HTERT RPE-1 (cell line): Measurements from ENCODE around the gene SNTG2.
"Not testable (repeated sequence)": the region's sequence is repeated elsewhere in the genome, so short reads cannot be mapped to it uniquely, and the experiment has no call there.

Experiments used
- in situ Hi-C: fragments of 300-500 bp; cut with MboI; formaldehyde crosslinking; loops from 4 replicates; pipeline ENCODE4 v1.14.3; 2020; ENCODE audit warnings: low sequenced_read_pairs

The SNTG2 gene

DNA sequence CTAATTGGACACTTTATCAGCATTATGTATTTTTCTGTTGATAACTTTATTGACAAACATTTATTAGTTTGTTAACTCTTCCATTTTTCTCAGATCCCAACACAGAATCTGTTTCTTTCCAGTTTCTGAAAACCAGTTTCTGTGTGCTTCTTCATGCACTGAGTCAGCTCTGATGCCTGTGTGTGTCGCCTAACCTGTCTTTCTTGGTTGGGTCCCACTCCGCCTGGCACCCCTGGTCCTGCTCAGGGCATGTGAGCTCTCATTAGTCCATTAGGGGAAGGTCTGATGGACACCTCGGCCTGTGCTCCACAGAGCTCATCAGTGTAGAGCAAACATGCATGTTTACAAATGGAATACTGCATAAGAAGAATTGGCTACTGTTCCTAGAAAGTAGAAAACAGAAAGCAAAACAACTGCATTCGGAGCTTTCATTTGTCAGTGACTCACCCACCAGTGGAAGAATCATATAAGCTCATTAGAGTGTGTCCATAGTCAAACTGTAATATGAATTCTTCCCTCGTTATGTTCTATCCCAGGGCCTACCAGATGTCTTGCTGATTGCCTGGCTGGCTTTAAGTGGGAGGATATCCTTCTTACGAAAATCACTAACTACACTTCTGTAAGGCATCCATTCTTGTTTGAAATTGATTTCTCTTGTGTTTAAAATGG is 137.7 kb downstream of the SNTG2 start:
- in situ Hi-C loops = no loop called here

GRCh38 chr2:1088940-1089339 is 138.3 kb downstream of the SNTG2 start:
- in situ Hi-C loops = no loop called here

GRCh38 chr2:1091895-1092585 is 141.4 kb downstream of the SNTG2 start:
- in situ Hi-C loops = no loop called here

GRCh38 chr2:1093668-1094067 is 143.0 kb downstream of the SNTG2 start:
- in situ Hi-C loops = not testable (repeated sequence)

DNA sequence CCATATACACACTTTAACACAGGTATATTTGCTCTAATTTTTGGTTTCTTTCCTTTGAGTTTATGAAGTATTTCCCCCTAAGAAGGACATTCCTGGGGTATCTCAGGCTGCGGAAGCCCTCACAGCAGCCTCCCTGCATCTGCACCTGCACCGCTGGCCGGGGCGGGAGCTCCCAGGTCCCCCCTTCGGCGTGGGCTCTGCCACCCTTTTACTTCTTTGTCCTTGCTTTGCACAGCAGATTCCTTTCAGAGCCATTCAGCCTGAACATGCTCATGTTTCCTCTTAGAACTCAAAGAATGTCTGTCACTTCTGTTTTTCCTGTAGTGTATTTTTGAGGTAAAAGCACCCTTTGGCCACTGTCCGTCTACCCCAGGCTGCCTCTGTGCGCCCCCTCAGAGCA is 146.5 kb downstream of the SNTG2 start:
- in situ Hi-C loops = no loop called here

DNA sequence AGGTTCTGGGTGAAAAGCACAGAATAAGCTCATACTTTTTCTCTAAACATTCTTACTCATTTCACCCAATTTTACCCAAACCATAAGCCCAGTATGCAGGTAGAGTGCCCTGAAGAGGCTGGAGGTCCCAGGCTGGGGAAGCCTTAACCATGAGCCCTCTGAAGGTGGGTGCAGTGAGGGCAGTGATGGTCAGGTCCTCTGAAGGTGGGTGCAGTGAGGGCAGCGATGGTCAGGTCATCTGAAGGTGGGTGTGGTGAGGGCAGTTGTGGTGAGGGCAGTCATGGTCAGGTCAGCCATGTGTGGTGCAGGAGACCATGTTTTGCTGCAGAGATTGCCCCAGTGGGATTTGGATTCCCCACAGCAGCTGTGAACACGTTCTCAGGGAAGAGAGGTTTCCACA is 148.8 kb downstream of the SNTG2 start:
- in situ Hi-C loops = no loop called here

GRCh38 chr2:1101011-1101782 is 150.5 kb downstream of the SNTG2 start:
- in situ Hi-C loops = no loop called here

DNA sequence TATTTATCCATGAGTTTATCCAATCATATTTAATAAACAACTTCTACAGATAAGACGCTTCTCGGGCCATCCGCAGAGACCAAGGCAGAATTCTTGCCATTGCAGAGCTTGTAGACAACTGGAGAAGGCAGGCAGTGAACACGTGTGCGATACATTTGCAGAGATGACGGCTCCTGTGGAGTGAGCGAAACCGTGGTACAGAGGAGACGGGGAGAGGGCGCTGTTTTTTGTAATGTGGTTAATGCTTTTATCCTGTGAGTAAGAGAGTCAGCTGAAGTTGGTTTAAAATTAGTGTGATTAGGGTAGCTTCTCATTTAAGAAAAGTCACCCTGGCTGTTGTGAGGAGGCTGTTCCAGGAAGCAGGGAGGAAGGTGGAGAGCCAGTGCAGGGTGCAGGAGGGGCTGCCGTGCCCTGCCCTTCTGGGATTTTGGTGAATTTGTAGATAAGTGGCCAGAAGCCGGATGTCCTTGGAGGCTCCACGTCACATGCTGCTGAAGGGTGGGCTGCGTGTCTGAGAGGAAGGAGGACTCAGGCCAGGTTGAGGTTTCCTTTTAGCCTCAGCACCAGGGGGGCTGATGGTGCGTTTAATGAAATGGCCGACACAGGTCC is 151.4 kb downstream of the SNTG2 start:
- in situ Hi-C loops = no loop called here

GRCh38 chr2:1104364-1104763 is 153.7 kb downstream of the SNTG2 start:
- in situ Hi-C loops = no loop called here

GRCh38 chr2:1106344-1106743 is 155.7 kb downstream of the SNTG2 start:
- in situ Hi-C loops = not testable (repeated sequence)

GRCh38 chr2:1115843-1116539 is 165.3 kb downstream of the SNTG2 start:
- in situ Hi-C loops = no loop called here

- in situ Hi-C loops = no loop called here
These were observed 166.9 kb downstream of the SNTG2 start for GRCh38 chr2:1117569-1117968.

GRCh38 chr2:1125217-1125616 is 174.6 kb downstream of the SNTG2 start:
- in situ Hi-C loops = no loop called here

GRCh38 chr2:1125633-1126370 is 175.2 kb downstream of the SNTG2 start:
- in situ Hi-C loops = no loop called here

GRCh38 chr2:1129982-1130381 is 179.3 kb downstream of the SNTG2 start:
- in situ Hi-C loops = no loop called here

DNA sequence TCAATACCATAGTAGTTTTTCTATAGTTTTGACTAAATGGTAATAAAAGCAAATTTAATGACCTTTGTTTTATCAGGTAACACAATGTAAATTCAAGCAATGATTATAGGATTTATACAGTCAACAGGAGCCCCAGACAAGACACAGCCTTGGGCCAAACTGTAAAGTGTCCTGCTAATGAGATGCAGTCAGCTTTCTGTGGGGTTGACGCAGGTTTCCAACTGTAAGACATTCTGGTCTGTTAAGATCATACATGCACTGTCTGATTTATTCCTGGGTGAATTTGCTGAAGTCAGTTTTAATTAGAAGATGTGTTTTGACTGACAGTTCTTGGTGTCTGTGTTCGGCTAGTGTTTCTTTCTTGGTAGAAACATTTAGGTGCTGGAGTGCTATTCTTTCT is 180.3 kb downstream of the SNTG2 start:
- in situ Hi-C loops = no loop called here

DNA sequence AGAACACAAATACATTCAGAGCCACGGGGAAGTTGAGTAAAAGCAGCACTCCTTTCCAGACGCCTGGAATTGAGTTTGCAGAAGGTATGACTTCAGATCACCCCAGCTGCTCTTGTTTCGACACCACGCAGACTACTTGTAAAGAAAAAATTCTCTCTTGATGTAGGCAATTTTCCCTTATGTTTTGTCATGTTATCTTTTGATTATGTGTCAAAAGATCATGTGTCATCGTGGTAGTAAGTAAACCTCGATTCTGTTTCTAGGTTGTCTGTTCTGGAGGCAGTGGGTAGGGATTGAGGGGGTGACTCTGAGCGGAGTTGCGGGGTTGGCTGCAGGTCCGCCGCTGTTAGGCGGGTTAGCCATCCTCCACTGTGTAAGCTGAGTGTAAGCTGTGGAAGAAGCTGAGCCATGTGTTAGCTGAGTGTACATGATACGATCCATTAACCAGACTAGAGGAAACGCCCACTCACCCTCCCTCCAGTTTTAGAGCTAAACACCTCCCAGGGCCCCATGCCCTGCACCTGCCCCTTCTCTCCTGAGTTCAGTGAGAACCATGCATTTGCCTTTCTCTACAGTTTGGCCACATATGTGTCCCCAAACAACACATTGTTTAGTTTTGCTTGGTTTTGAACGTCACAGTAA is 181.8 kb downstream of the SNTG2 start:
- in situ Hi-C loops = no loop called here

- in situ Hi-C loops = not testable (repeated sequence)
These were observed 183.2 kb downstream of the SNTG2 start for GRCh38 chr2:1133896-1134295.

DNA sequence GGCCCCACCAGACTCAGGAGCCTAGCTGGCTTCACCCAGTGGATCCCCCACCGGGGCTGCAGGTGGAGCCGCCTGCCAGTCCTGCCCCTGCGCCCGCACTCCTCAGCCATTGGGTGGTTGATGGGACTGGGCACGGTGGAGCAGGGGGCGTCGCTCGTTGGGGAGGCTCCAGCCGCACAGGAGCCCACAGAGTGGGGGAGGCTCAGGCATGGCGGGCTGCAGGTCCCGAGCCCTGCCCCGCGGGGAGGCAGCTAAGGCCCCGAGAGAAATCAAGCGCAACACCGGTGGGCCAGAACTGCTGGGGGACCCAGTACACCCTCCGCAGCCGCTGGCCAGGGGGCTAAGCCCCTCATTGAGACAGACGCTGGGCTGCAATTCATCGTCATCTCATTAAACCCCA is 184.0 kb downstream of the SNTG2 start:
- in situ Hi-C loops = no loop called here

- in situ Hi-C loops = no loop called here
These were observed 185.4 kb downstream of the SNTG2 start for GRCh38 chr2:1136067-1136466.
